Gastroesophageal sphincter (tissue), 4 donors: ENCODE measurements around the gene NKD2. TPM values are rescaled to one million over a fixed set of nuclear protein-coding genes. Genes with fewer than 3 reads are reported as not detected.

Experiments used
- ATAC-seq: fragments of 150-250 bp; one replicate; pipeline ENCODE4 v1.9.1; 2016; ENCODE audit warnings: mild to moderate bottlenecking, moderate library complexity
- H3K27ac ChIP-seq, 4 donors: fragments of 200-600 bp; sonication (generic) in 3 of 4; 1 replicate in 3 of 4; 2 replicates in 1 of 4; pipeline ENCODE4 v1.5.1; 2016 to 2019
- H3K27me3 ChIP-seq: fragments of 200-600 bp; sonication (generic); one replicate; pipeline ENCODE4 v1.5.1; 2019
- H3K36me3 ChIP-seq, 2 donors: fragments of 200-600 bp; sonication (generic); one replicate each; pipeline ENCODE4 v1.5.1; 2019; ENCODE audit warnings: control low read depth in 1 of 2
- H3K4me1 ChIP-seq, 3 donors: fragments of 200-600 bp; sonication (generic); 1 replicate in 2 of 3; 2 replicates in 1 of 3; pipeline ENCODE4 v1.5.1; 2016 to 2019; ENCODE audit warnings: control low read depth in 2 of 3
- H3K4me3 ChIP-seq, 2 donors: fragments of 200-600 bp; sonication (generic); one replicate each; pipeline ENCODE4 v1.5.1; 2019; ENCODE audit warnings: mild to moderate bottlenecking in 1 of 2, moderate library complexity in 1 of 2
- H3K9me3 ChIP-seq, 3 donors: fragments of 200-600 bp; sonication (generic); one replicate each; pipeline ENCODE4 v1.5.1; 2017 to 2019; ENCODE audit warnings: control low read depth in 2 of 3
- CTCF ChIP-seq, 4 experiments: fragments of 200-600 bp in 2 of 4; fragments of 450-650 bp in 2 of 4; sonication (generic) in 1 of 4; IDR thresholded peaks; one replicate each; pipeline ENCODE4 v1.5.1; 2017 to 2019; ENCODE audit warnings: antibody characterized with exemption in 4 of 4, mild to moderate bottlenecking in 2 of 4, moderate library complexity in 2 of 4
- EP300 ChIP-seq: sonication (generic); formaldehyde crosslinking; IDR thresholded peaks from one replicate; pipeline ENCODE4 v1.6.1; 2017; ENCODE audit warnings: antibody characterized with exemption, mild to moderate bottlenecking
- POLR2A ChIP-seq, 2 donors: fragments of 450-650 bp; IDR thresholded peaks; one replicate each; pipeline ENCODE4 v1.6.1; 2017; ENCODE audit warnings: antibody characterized with exemption in 2 of 2, mild to moderate bottlenecking in 2 of 2, moderate library complexity in 1 of 2
- POLR2AphosphoS5 ChIP-seq: sonication (generic); formaldehyde crosslinking; IDR thresholded peaks from one replicate; pipeline ENCODE4 v1.6.1; 2017; ENCODE audit warnings: antibody characterized with exemption
- WGBS, 2 donors: methylation state at CpG; one replicate each; pipeline ENCODE4 v1.1.5; 2018; ENCODE audit warnings: low coverage in 1 of 2; 5-methylcytosine and 5-hydroxymethylcytosine counted together
- total RNA-seq, 4 donors: library from RNA; depleted of rRNA; stranded (reverse); fragments of >200 nt; gene quantifications; one replicate each; pipeline ENCODE4 v1.1.0, GENCODE V29; 2016

Gene NKD2
- total RNA-seq, 4 donors from 2014 or later: 1.8 to 6.1 (median 1.9) TPM

- no peak for TF ChIP-seq POLR2AphosphoS5
- TF ChIP-seq CTCF (IDR thresholded peaks at IDR 0.05): no peak
- no peak for TF ChIP-seq EP300
- no peak for TF ChIP-seq POLR2A (IDR thresholded peaks at IDR 0.05)
- Histone ChIP-seq H3K4me1 (no peaks in the 10 kb centered on the region), H3K27me3 (no peaks in the 10 kb centered on the region), H3K4me3 (no peak overlapping the region), H3K27ac (no peak overlapping the region), H3K9me3 (no peaks in the 10 kb centered on the region), H3K36me3 (peaks cover 0 to 90% of the 10 kb centered on the region in 2 donors)
- 84% methylated on average over 9 of the region's 39 CpGs; no CpG with 5 or more reads in 1 of the 2 donors for WGBS, 2 donors
- no peak for ATAC-seq
Measured at GRCh38 chr5:1054018-1054798, 45.6 kb downstream of the NKD2 start.

- no peaks in the 10 kb centered on the region for H3K4me1 ChIP-seq
- TF ChIP-seq POLR2A (IDR thresholded peaks at IDR 0.05): no peak
- TF ChIP-seq POLR2AphosphoS5: no peak
- no peak for TF ChIP-seq EP300
- ATAC-seq: no peak
- H3K4me3 ChIP-seq: no peak overlapping the region
- no peaks in the 10 kb centered on the region for H3K27me3 ChIP-seq
- H3K27ac ChIP-seq: no peak overlapping the region
- no CpG with 5 or more reads among the region's 39 CpGs for WGBS, 2 donors
- H3K36me3 ChIP-seq: peaks cover 0 to 99% of the 10 kb centered on the region in 2 donors
- no peaks in the 10 kb centered on the region for H3K9me3 ChIP-seq
Measured at GRCh38 chr5:1054799-1055775, 46.5 kb downstream of the NKD2 start.

DNA sequence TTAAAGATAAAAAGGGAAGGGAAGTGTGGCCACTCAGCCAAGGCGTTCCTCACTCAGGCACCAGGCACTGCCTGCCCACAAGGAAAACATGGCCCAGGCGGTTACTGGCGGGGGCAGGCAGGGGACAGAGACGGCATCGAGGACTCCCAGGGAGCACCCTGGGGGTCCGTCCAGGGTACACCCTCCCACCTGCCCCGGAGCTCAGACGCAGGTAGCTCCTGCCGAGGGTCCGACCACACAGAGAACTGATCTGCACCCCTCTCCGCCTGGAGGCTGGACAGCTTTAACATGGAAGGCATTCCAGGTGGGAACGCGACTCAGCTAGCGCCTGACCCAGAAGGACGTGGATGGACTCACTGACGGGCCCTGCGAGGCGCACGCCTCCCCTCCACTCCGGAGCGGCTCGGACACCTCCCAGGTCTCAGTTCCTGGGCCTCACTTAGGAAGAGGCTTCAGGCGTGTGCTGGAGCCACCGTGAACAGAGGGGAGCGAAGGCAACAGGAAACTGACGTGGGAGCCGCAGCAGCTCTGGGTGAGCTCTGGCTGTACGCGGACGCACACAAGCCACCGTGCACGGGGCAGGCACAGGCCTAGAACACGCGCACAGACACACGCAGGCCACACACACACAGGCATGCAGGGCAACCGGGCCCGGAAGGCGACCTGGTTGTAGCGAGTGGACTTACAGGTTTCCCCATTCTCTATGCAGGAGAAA is 47.5 kb downstream of the NKD2 start:
- no peak overlapping the region for H3K27ac ChIP-seq
- 73 to 87% methylated on average over 2 to 4 of the region's 39 CpGs for WGBS, 2 donors
- H3K36me3 ChIP-seq: peaks cover 0 to 98% of the 10 kb centered on the region in 2 donors
- H3K4me3 ChIP-seq: no peak overlapping the region
- no peaks in the 10 kb centered on the region for H3K9me3 ChIP-seq
- TF ChIP-seq EP300: no peak
- TF ChIP-seq POLR2AphosphoS5: no peak
- TF ChIP-seq CTCF (IDR thresholded peaks at IDR 0.05): no peak
- TF ChIP-seq POLR2A (IDR thresholded peaks at IDR 0.05): no peak
- H3K27me3 ChIP-seq: no peaks in the 10 kb centered on the region
- no peak for ATAC-seq
- no peaks in the 10 kb centered on the region for H3K4me1 ChIP-seq

DNA sequence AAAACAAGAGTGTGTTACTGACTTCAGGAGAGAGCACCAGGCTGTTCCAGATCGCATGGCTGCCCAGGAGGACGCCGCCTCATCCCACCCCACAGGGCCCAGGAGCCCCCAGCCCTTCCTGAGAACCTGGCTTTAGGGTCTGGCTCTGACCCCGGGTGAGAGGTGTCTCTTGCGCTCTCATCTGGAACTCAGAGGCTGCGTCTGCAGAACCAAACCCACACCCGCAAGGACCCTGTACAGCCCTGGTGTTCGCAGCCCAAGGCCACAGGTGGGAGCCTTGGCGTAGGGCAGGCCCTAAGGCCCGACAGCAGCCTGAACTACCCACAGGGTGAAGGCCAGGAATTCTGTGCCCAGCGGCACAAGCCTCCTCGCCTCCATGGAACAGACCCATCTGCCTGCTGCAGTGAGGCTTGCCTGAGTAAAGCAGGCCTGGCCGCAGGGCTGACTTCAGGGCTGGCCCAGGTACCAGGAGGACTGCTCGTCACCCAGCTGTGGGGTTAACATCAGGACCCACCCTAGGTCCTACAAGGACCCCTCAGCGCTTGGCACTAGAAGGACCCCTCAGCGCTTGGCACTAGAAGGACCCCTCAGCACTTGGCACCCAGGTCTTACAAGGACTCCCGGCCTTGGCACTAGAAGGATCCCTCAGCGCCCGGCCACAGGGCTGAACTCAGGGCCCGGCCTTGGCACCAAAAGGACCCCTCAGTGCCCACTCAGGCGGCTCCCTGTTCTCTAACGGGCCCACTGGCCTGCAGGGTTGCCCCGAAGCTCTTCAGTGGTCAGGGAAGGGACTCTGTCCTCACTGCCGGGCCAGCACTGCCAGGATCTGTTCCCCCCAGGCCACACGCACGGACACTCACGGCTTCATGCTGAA is 48.2 kb downstream of the NKD2 start:
- ATAC-seq: no peak
- Histone ChIP-seq H3K27me3 (no peaks in the 10 kb centered on the region), H3K4me1 (no peaks in the 10 kb centered on the region), H3K36me3 (peaks cover 0 to 96% of the 10 kb centered on the region in 2 donors), H3K4me3 (no peak overlapping the region), H3K9me3 (no peaks in the 10 kb centered on the region), H3K27ac (no peak overlapping the region)
- WGBS, 2 donors: 92 to 100% methylated on average over 2 to 4 of the region's 27 CpGs
- TF ChIP-seq POLR2AphosphoS5: no peak
- TF ChIP-seq EP300: no peak
- no peak for TF ChIP-seq CTCF (IDR thresholded peaks at IDR 0.05)
- no peak for TF ChIP-seq POLR2A (IDR thresholded peaks at IDR 0.05)
